PC-3 (cell line): ENCODE results near the gene GBA3.

ENCODE experiments used
- CTCF ChIP-seq: fragments of 300-600 bp; sonication (generic); conservative IDR thresholded peaks from 2 replicates; pipeline ENCODE4 v1.5.1; 2017; ENCODE audit warnings: antibody characterized with exemption, low read depth, mild to moderate bottlenecking, low read length
- EZH2 ChIP-seq: fragments of 300-600 bp; sonication (generic); IDR thresholded peaks from one replicate; pipeline ENCODE4 v1.6.1; 2017; ENCODE audit warnings: antibody characterized with exemption, mild to moderate bottlenecking, low read length; ENCODE audit not compliant: unreplicated experiment

- TF ChIP-seq EZH2, result no peak
- TF ChIP-seq CTCF, result no peak
Measured at GRCh38 chr4:22683726-22684125, 9.0 kb upstream of the GBA3 start.
